ENCODE data around the gene PUSL1. TPM values are rescaled to one million over a fixed set of nuclear protein-coding genes. Genes with fewer than 3 reads are reported as not detected.

Gene PUSL1
- total RNA-seq (2014; rRNA removed; shearing (Covaris generic)), result 34.9 and 47.2 TPM in 2 replicates

GRCh38 chr1:1307923-1308755, at the start of gene PUSL1, which contains the start of gene ACAP3:
PUSL1 (plus strand) TSS chr1:1308597; CDS start chr1:1308644, 47 bp downstream.
ACAP3 (minus strand) TSS chr1:1307930; CDS start chr1:1307815, 115 bp downstream.

GRCh38 chr1:1273512-1274298, 34.7 kb upstream of the PUSL1 start, which contains the start of gene UBE2J2:
UBE2J2 (minus strand) TSS chr1:1273854; CDS start chr1:1267992, 5,862 bp downstream.

GRCh38 chr1:1324524-1325287, 16.3 kb downstream of the PUSL1 start, which contains the start of the genes CPTP and INTS11:
CPTP (plus strand) TSS chr1:1324802; CDS start chr1:1326911, 2,109 bp downstream.
INTS11 (minus strand) TSS chr1:1324660; CDS start chr1:1324608, 52 bp downstream.

GRCh38 chr1:1331068-1331965, 22.9 kb downstream of the PUSL1 start, which contains the start of gene TAS1R3:
TAS1R3 (plus strand) TSS chr1:1331280; CDS start chr1:1331346, 66 bp downstream.

GRCh38 chr1:1349256-1350012, 41.0 kb downstream of the PUSL1 start, which contains the start of gene DVL1:
DVL1 (minus strand) TSS chr1:1349418; CDS start chr1:1349065, 353 bp downstream.

GRCh38 chr1:1358433-1359271, 50.3 kb downstream of the PUSL1 start, which contains the start of gene MXRA8:
MXRA8 (minus strand) TSS chr1:1358555; CDS start chr1:1358504, 51 bp downstream.

Small RNAs within 50 kb of the gene (small RNA-seq; reads per million reads assigned to genes)
- gene MIR6726, result not detected

Other genes starting within 250 kb of the PUSL1 start
- gene RNF223, start 234.3 kb upstream of the PUSL1 start, total RNA-seq (2014; rRNA removed; shearing (Covaris generic)), result 0.56 TPM in 1 of 2 replicates, not detected in the other
- gene C1orf159, start 192.5 kb upstream of the PUSL1 start, total RNA-seq (2014; rRNA removed; shearing (Covaris generic)), result 20.3 and 23.0 TPM in 2 replicates
- gene TTLL10, start 134.7 kb upstream of the PUSL1 start, total RNA-seq (2014; rRNA removed; shearing (Covaris generic)), result not detected in 2 replicates
- not detected in 2 replicates for gene TNFRSF18, start 102.0 kb upstream of the PUSL1 start, total RNA-seq (2014; rRNA removed; shearing (Covaris generic))
- not detected in 2 replicates for gene TNFRSF4, start 94.4 kb upstream of the PUSL1 start, total RNA-seq (2014; rRNA removed; shearing (Covaris generic))
- gene SDF4, start 76.6 kb upstream of the PUSL1 start, total RNA-seq (2014; rRNA removed; shearing (Covaris generic)), result 86.0 and 88.9 TPM in 2 replicates
- 28.7 and 31.5 TPM in 2 replicates for gene B3GALT6, start 76.4 kb upstream of the PUSL1 start, total RNA-seq (2014; rRNA removed; shearing (Covaris generic))
- gene C1QTNF12, start 61.9 kb upstream of the PUSL1 start, total RNA-seq (2014; rRNA removed; shearing (Covaris generic)), result 2.5 and 7.0 TPM in 2 replicates
- gene UBE2J2, start 34.7 kb upstream of the PUSL1 start, total RNA-seq (2014; rRNA removed; shearing (Covaris generic)), result 97.6 and 120 TPM in 2 replicates
- gene SCNN1D, start 28.2 kb upstream of the PUSL1 start, total RNA-seq (2014; rRNA removed; shearing (Covaris generic)), result 1.2 and 2.1 TPM in 2 replicates
- 30.1 and 39.1 TPM in 2 replicates for gene ACAP3, start 667 bp upstream of the PUSL1 start, total RNA-seq (2014; rRNA removed; shearing (Covaris generic))
- gene INTS11, start 16.1 kb downstream of the PUSL1 start, total RNA-seq (2014; rRNA removed; shearing (Covaris generic)), result 138 and 141 TPM in 2 replicates
- gene CPTP, start 16.2 kb downstream of the PUSL1 start, total RNA-seq (2014; rRNA removed; shearing (Covaris generic)), result 18.9 and 23.5 TPM in 2 replicates
- gene TAS1R3, start 22.7 kb downstream of the PUSL1 start, total RNA-seq (2014; rRNA removed; shearing (Covaris generic)), result 0.30 and 0.56 TPM in 2 replicates
- 115 TPM in 2 replicates for gene DVL1, start 40.8 kb downstream of the PUSL1 start, total RNA-seq (2014; rRNA removed; shearing (Covaris generic))
- 0.77 TPM in 1 of 2 replicates, not detected in the other for gene MXRA8, start 50.0 kb downstream of the PUSL1 start, total RNA-seq (2014; rRNA removed; shearing (Covaris generic))
- gene AURKAIP1, start 66.6 kb downstream of the PUSL1 start, total RNA-seq (2014; rRNA removed; shearing (Covaris generic)), result 307 and 311 TPM in 2 replicates
- 221 and 241 TPM in 2 replicates for gene CCNL2, start 90.7 kb downstream of the PUSL1 start, total RNA-seq (2014; rRNA removed; shearing (Covaris generic))
- gene MRPL20, start 98.7 kb downstream of the PUSL1 start, total RNA-seq (2014; rRNA removed; shearing (Covaris generic)), result 286 and 336 TPM in 2 replicates
- gene ANKRD65, start 112.7 kb downstream of the PUSL1 start, total RNA-seq (2014; rRNA removed; shearing (Covaris generic)), result not detected in 2 replicates
- 1.9 and 4.9 TPM in 2 replicates for gene VWA1, start 127.1 kb downstream of the PUSL1 start, total RNA-seq (2014; rRNA removed; shearing (Covaris generic))
- not detected in 2 replicates for gene ATAD3C, start 141.1 kb downstream of the PUSL1 start, total RNA-seq (2014; rRNA removed; shearing (Covaris generic))
- 52.9 and 59.0 TPM in 2 replicates for gene ATAD3B, start 163.2 kb downstream of the PUSL1 start, total RNA-seq (2014; rRNA removed; shearing (Covaris generic))
- 102 and 114 TPM in 2 replicates for gene ATAD3A, start 203.6 kb downstream of the PUSL1 start, total RNA-seq (2014; rRNA removed; shearing (Covaris generic))
- 0.27 TPM in 1 of 2 replicates, not detected in the other for gene TMEM240, start 232.0 kb downstream of the PUSL1 start, total RNA-seq (2014; rRNA removed; shearing (Covaris generic))